Measurements from ENCODE around the gene KCMF1. TPM values are rescaled to one million over a fixed set of nuclear protein-coding genes. Genes with fewer than 3 reads are reported as not detected.

The KCMF1 gene
- total and polyA plus RNA-seq, 2 donors (not counting 1 experiment from before 2014, with no cell fraction given) = 43.7 to 81.5 TPM

GRCh38 chr2:84971510-84972206, 697 bp downstream of the KCMF1 start:
- peaks cover 47 to 49% of the 10 kb centered on the region in 2 donors for H3K4me1 ChIP-seq (ENCODE audit: control insufficient read depth in 2 of 2, insufficient read depth in 2 of 2, low read length in 2 of 2)
- no peaks in the 10 kb centered on the region for H3K9me3 ChIP-seq (ENCODE audit: control extremely low read depth in 1 of 3, control insufficient read depth in 2 of 3, insufficient read depth in 1 of 3, low read length in 2 of 3)
- DNase-seq (peak; percentile 84), ATAC-seq (ENCODE audit: low read depth) (peak; percentile 28)
- TF ChIP-seq CTCF (IDR thresholded peaks at IDR 0.05) (no peak), EZH2 (IDR thresholded peaks at IDR 0.05; ENCODE audit: borderline replicate concordance, insufficient read depth, low read depth, low read length, poor library complexity, severe bottlenecking) (no peak)
- H3K4me2 ChIP-seq (replicated peaks; ENCODE audit: low read depth, low read length, poor library complexity, severe bottlenecking) = peak overlapping the region; percentile 80
- H4K20me1 ChIP-seq (ENCODE audit: control insufficient read depth, insufficient read depth, low read length, poor library complexity, severe bottlenecking) = peaks cover 5% of the 10 kb centered on the region
- Mint-ChIP-seq H3K27me3 (no peaks in the 10 kb centered on the region), H3K4me1 (peaks cover 53% of the 10 kb centered on the region), H3K27ac (peak overlapping the region; percentile 96), H3K4me3 (peak overlapping the region; percentile 91), H3K9me3 (ENCODE audit: insufficient read depth) (no peaks in the 10 kb centered on the region)
- POLR2A ChIA-PET = interaction anchor here (0.6 to 3.9 kb wide), 7 partner anchors 26 to 90 kb away, joined by 4 to 39 read pairs (median 5); partner anchors contain the start of genes TMSB10 and TRABD2A
- H3K79me2 ChIP-seq (ENCODE audit: control insufficient read depth, insufficient read depth, low read length) = peaks cover 80% of the 10 kb centered on the region
- peak overlapping the region; percentile 69 to 90 for H3K27ac ChIP-seq (ENCODE audit: low read length in 2 of 2)
- peak overlapping the region; percentile 65 for H3K9ac ChIP-seq (ENCODE audit: low read length)
- peak overlapping the region; percentile 41 to 68 (median 57) for H3K4me3 ChIP-seq (ENCODE audit: control extremely low read depth in 1 of 5, extremely low read depth in 1 of 5, insufficient read depth in 1 of 5, low read depth in 2 of 5, low read length in 4 of 5)
- H2AFZ ChIP-seq (ENCODE audit: insufficient read depth, low read depth, low read length, poor library complexity, severe bottlenecking) = peak overlapping the region; percentile 54
- CTCF ChIA-PET = interaction anchor here (0.6 to 9.0 kb wide), 6 partner anchors 25 to 65 kb away, joined by 3 to 69 read pairs (median 6); no protein-coding TSS in a partner anchor
- WGBS (ENCODE audit: insufficient coverage) = under 1% methylated on average over 98 of the region's 99 CpGs
- H3K36me3 ChIP-seq (replicated peaks in 1 of 2; ENCODE audit: control extremely low read depth in 1 of 2, control insufficient read depth in 1 of 2, extremely low read depth in 1 of 2, insufficient read depth in 2 of 2, low read length in 1 of 2) = peaks cover 0 to 3% of the 10 kb centered on the region in 2 experiments
- H3K27me3 ChIP-seq (replicated peaks in 1 of 4; ENCODE audit: control extremely low read depth in 1 of 4, control insufficient read depth in 3 of 4, insufficient read depth in 4 of 4, low read length in 3 of 4) = no peaks in the 10 kb centered on the region
- intact Hi-C loops (cut with micrococcal nuclease) = loop anchor here (1.0 to 2.0 kb wide), 2 partner anchors 45 to 66 kb away; partner anchors contain the start of gene TMSB10
